GM12865 (cell line): Measurements from ENCODE around the gene ATP9B.

Source experiments
- DNase-seq: peaks from one replicate; pipeline ENCODE4 v3.0.0; 2010; ENCODE audit warnings: low read depth
- H3K4me3 ChIP-seq: 2 replicates; pipeline ENCODE4 v1.5.1; 2011; ENCODE audit warnings: mild to moderate bottlenecking, low read depth, low read length, control low read depth
- CTCF ChIP-seq: IDR thresholded peaks from 2 replicates; pipeline ENCODE4 v1.5.1; 2011; ENCODE audit warnings: low read length, control low read depth, low read depth, inconsistent platforms; ENCODE audit not compliant: insufficient read depth; ENCODE audit errors: missing control alignments

Gene ATP9B

GRCh38 chr18:79108549-79109215, 39.5 kb downstream of the ATP9B start:
- TF ChIP-seq CTCF = no peak
- no peak for DNase-seq
- H3K4me3 ChIP-seq = no peak overlapping the region

- no peak for TF ChIP-seq CTCF
- DNase-seq = no peak
- no peak overlapping the region for H3K4me3 ChIP-seq
Observed at GRCh38 chr18:79111483-79111882, 42.3 kb downstream of the ATP9B start.

GRCh38 chr18:79117385-79117784, 48.2 kb downstream of the ATP9B start:
- no peak overlapping the region for H3K4me3 ChIP-seq
- no peak for TF ChIP-seq CTCF
- DNase-seq = no peak

- no peak for TF ChIP-seq CTCF
- no peak for DNase-seq
Observed at GRCh38 chr18:79117788-79118187, 48.6 kb downstream of the ATP9B start.

GRCh38 chr18:79118797-79119196, 49.6 kb downstream of the ATP9B start:
- TF ChIP-seq CTCF = no peak
- no peak overlapping the region for H3K4me3 ChIP-seq
- no peak for DNase-seq

More at GRCh38 chr18:79117788-79118187, 48.6 kb downstream of the ATP9B start:
- no peak overlapping the region for H3K4me3 ChIP-seq

- no peak overlapping the region for H3K4me3 ChIP-seq
- TF ChIP-seq CTCF = no peak
- DNase-seq = no peak
Observed at GRCh38 chr18:79121746-79122474, 52.7 kb downstream of the ATP9B start.
